PC-9 (cell line): ENCODE results near the gene SLC52A3. TPM values are rescaled to one million over a fixed set of nuclear protein-coding genes. Genes with fewer than 3 reads are reported as not detected.
A peak's percentile ranks its signal among the peaks of the same experiment; 100 is the strongest.

Experiments used
- BruUV-seq: library from RNA; stranded (reverse); fragments of 400-500 nt; replicated peaks from 2 replicates; lab custom pipeline; 2021; lab: Mats Ljungman, UMichigan
- CTCF ChIA-PET: fragments of 300-600 bp; sonication (Branson Sonifier 250); formaldehyde crosslinking; loops from one replicate; lab custom pipeline; 2022; ENCODE audit warnings: antibody characterized with exemption; lab: Charles Lee
- POLR2A ChIA-PET: fragments of 300-600 bp; sonication (Branson Sonifier 250); formaldehyde crosslinking; loops from one replicate; lab custom pipeline; 2022; ENCODE audit warnings: antibody characterized with exemption; ENCODE audit not compliant: unreplicated experiment; lab: Charles Lee
- DNase-seq, 2 experiments: peaks; one replicate each; pipeline versions ENCODE4 v3.0.0 to v3.0.0-alpha.2; 2015 to 2022; ENCODE audit warnings: mixed read lengths in 1 of 2
- H2AFZ ChIP-seq: fragments of 200-600 bp; sonication (generic); 2 replicates; pipeline ENCODE4 v1.8.1; 2017; ENCODE audit warnings: antibody characterized with exemption
- H3F3A ChIP-seq: fragments of 200-600 bp; sonication (generic); 2 replicates; pipeline ENCODE4 v1.8.1; 2017; ENCODE audit warnings: antibody characterized with exemption, mild to moderate bottlenecking, low read depth; ENCODE audit not compliant: insufficient read depth
- H3K27ac ChIP-seq: fragments of 200-600 bp; sonication (generic); 2 replicates; pipeline ENCODE4 v1.6.1; 2016; ENCODE audit warnings: mixed run types
- H3K27me3 ChIP-seq: fragments of 200-600 bp; sonication (generic); 2 replicates; pipeline ENCODE4 v1.6.1; 2016; ENCODE audit warnings: low read depth, mixed run types; ENCODE audit not compliant: insufficient read depth
- H3K36me3 ChIP-seq: fragments of 200-600 bp; sonication (generic); 2 replicates; pipeline ENCODE4 v1.6.1; 2016; ENCODE audit warnings: low read depth, mixed run types
- H3K4me1 ChIP-seq: fragments of 200-600 bp; sonication (generic); replicated peaks from 2 replicates; pipeline ENCODE4 v1.6.1; 2016; ENCODE audit warnings: mixed run types; ENCODE audit not compliant: insufficient read depth
- H3K4me2 ChIP-seq: fragments of 200-600 bp; sonication (generic); 2 replicates; pipeline ENCODE4 v1.6.1; 2017; ENCODE audit warnings: mixed run types
- H3K4me3 ChIP-seq: fragments of 200-600 bp; sonication (generic); 2 replicates; pipeline ENCODE4 v1.6.1; 2016; ENCODE audit warnings: mixed run types
- H3K79me2 ChIP-seq: fragments of 200-600 bp; sonication (generic); 2 replicates; pipeline ENCODE4 v1.6.1; 2017; ENCODE audit warnings: low read depth, mixed run types
- H3K9me2 ChIP-seq: fragments of 200-600 bp; sonication (generic); 2 replicates; pipeline ENCODE4 v1.8.1; 2017; ENCODE audit warnings: mild to moderate bottlenecking; ENCODE audit not compliant: insufficient read depth
- H3K9me3 ChIP-seq: fragments of 200-600 bp; sonication (generic); 2 replicates; pipeline ENCODE4 v1.8.1; 2016; ENCODE audit warnings: low read depth; ENCODE audit not compliant: insufficient read depth
- H4K20me1 ChIP-seq: fragments of 200-600 bp; sonication (generic); 2 replicates; pipeline ENCODE4 v1.8.1; 2017; ENCODE audit not compliant: insufficient read depth
- CTCF ChIP-seq: fragments of 200-600 bp; sonication (generic); conservative IDR thresholded peaks from 2 replicates; pipeline ENCODE4 v1.6.1; 2017; ENCODE audit warnings: mixed run types, antibody characterized with exemption, mild to moderate bottlenecking, moderate library complexity
- EZH2 ChIP-seq: fragments of 200-600 bp; sonication (generic); IDR thresholded peaks from 2 replicates; pipeline ENCODE4 v1.8.0; 2017; ENCODE audit warnings: antibody characterized with exemption, low read depth
- intact Hi-C: fragments of 100-400 bp; cut with micrococcal nuclease; formaldehyde crosslinking; loops from one replicate; pipeline ENCODE4 v1.10.0; 2022; ENCODE audit not compliant: unreplicated experiment
- total RNA-seq: library from RNA; stranded (reverse); gene quantifications from 2 replicates; pipeline ENCODE4 v1.2.3, GENCODE V29; 2021

The SLC52A3 gene
- total RNA-seq, 1 experiment from 2014 or later, result 6.9 TPM

- H3K36me3 ChIP-seq, result no peaks in the 10 kb centered on the region
- TF ChIP-seq CTCF (no peak), EZH2 (no peak)
- intact Hi-C loops, result no loop called here
- no peaks in the 10 kb centered on the region for H3K27me3 ChIP-seq
- ChIA-PET CTCF (no interaction called here), POLR2A (interaction anchor here (0.6 to 0.7 kb wide), 2 partner anchors 24 to 394 kb away, joined by 3 read pairs; no protein-coding TSS in a partner anchor)
- H3K9me3 ChIP-seq, result no peaks in the 10 kb centered on the region
- H3K27ac ChIP-seq, result no peak overlapping the region
- no peak for DNase-seq
- H4K20me1 ChIP-seq, result no peaks in the 10 kb centered on the region
- H3K4me3 ChIP-seq, result no peak overlapping the region
- BruUV-seq, result no TSS peak
- no peak overlapping the region for H3K4me2 ChIP-seq
- 0 out of 2 replicates have a peak, but pooled peaks cover 7% of the 10 kb centered on the region for H3K79me2 ChIP-seq
- H3F3A ChIP-seq, result peaks cover 16% of the 10 kb centered on the region; the same call in 1 of the 2 replicates
- peaks cover 24% of the 10 kb centered on the region for H3K4me1 ChIP-seq
- H2AFZ ChIP-seq, result no peak overlapping the region
- H3K9me2 ChIP-seq, result no peaks in the 10 kb centered on the region
Measured at GRCh38 chr20:764255-764654, 4.0 kb downstream of the SLC52A3 start.

- no peak for DNase-seq
- Histone ChIP-seq H3K4me3 (no peak overlapping the region), H3K9me2 (no peaks in the 10 kb centered on the region), H3K9me3 (no peaks in the 10 kb centered on the region), H3K4me1 (peaks cover 7% of the 10 kb centered on the region; the same call in 1 of the 2 replicates), H3K79me2 (no peaks in the 10 kb centered on the region), H3K27me3 (no peaks in the 10 kb centered on the region), H3F3A (0 out of 2 replicates have a peak, but pooled peaks cover 3% of the 10 kb centered on the region), H3K27ac (no peak overlapping the region), H3K36me3 (no peaks in the 10 kb centered on the region), H4K20me1 (no peaks in the 10 kb centered on the region), H2AFZ (no peak overlapping the region), H3K4me2 (no peak overlapping the region)
- ChIA-PET POLR2A (no interaction called here), CTCF (no interaction called here)
- BruUV-seq, result no TSS peak
- TF ChIP-seq EZH2 (no peak), CTCF (no peak)
- intact Hi-C loops, result no loop called here
Measured at GRCh38 chr20:761418-762381, 6.6 kb downstream of the SLC52A3 start.

- intact Hi-C loops, result no loop called here
Measured at GRCh38 chr20:760751-761417, 7.4 kb downstream of the SLC52A3 start.

More at GRCh38 chr20:760751-761417, 7.4 kb downstream of the SLC52A3 start:
- Histone ChIP-seq H4K20me1 (no peaks in the 10 kb centered on the region), H2AFZ (no peak overlapping the region), H3K27me3 (no peaks in the 10 kb centered on the region), H3K4me1 (peaks cover 3% of the 10 kb centered on the region; the same call in 1 of the 2 replicates), H3K79me2 (no peaks in the 10 kb centered on the region), H3K4me2 (no peak overlapping the region), H3K4me3 (no peak overlapping the region), H3K9me2 (no peaks in the 10 kb centered on the region), H3K9me3 (no peaks in the 10 kb centered on the region), H3K27ac (no peak overlapping the region), H3F3A (0 out of 2 replicates have a peak, but pooled peaks cover under 1% of the 10 kb centered on the region), H3K36me3 (no peaks in the 10 kb centered on the region)
- no TSS peak for BruUV-seq
- ChIA-PET CTCF (no interaction called here), POLR2A (no interaction called here)
- no peak for TF ChIP-seq EZH2
- TF ChIP-seq CTCF, result peak; percentile 77
- DNase-seq, result no peak
